Activated T-cell treated with anti-CD3 and anti-CD28 coated beads, Interleukin-2, amount 50 U/mL, for 1 hour (primary cell): ENCODE measurements around the gene KATNB1.
"Not testable (repeated sequence)": the region's sequence is repeated elsewhere in the genome, so short reads cannot be mapped to it uniquely, and the experiment has no call there.

Source experiments
- DNase-seq: peaks from one replicate; pipeline ENCODE4 v3.0.0-alpha.2; 2020

The KATNB1 gene

GRCh38 chr16:57745768-57746167, 10.2 kb downstream of the KATNB1 start:
- no peak for DNase-seq

GRCh38 chr16:57746316-57746715, 10.7 kb downstream of the KATNB1 start:
- DNase-seq: not testable (repeated sequence)

GRCh38 chr16:57747091-57747490, 11.5 kb downstream of the KATNB1 start:
- DNase-seq: no peak

- no peak for DNase-seq
Observed at GRCh38 chr16:57747496-57747895, 11.9 kb downstream of the KATNB1 start.

- no peak for DNase-seq
Observed at GRCh38 chr16:57747996-57748395, 12.4 kb downstream of the KATNB1 start.

- DNase-seq: no peak
Observed at GRCh38 chr16:57748596-57748995, 13.0 kb downstream of the KATNB1 start.

- DNase-seq: no peak
Observed at GRCh38 chr16:57749101-57749692, 13.6 kb downstream of the KATNB1 start.

GRCh38 chr16:57749856-57750452, 14.4 kb downstream of the KATNB1 start:
- no peak for DNase-seq

- no peak for DNase-seq
Observed at GRCh38 chr16:57750796-57751538, 15.4 kb downstream of the KATNB1 start.

- no peak for DNase-seq
Observed at GRCh38 chr16:57751539-57752202, 16.1 kb downstream of the KATNB1 start.

GRCh38 chr16:57752203-57752580, 16.6 kb downstream of the KATNB1 start:
- DNase-seq: no peak

GRCh38 chr16:57752581-57753447, 17.2 kb downstream of the KATNB1 start:
- DNase-seq: no peak

GRCh38 chr16:57753448-57754353, 18.1 kb downstream of the KATNB1 start:
- DNase-seq: no peak

GRCh38 chr16:57754354-57755060, 18.9 kb downstream of the KATNB1 start:
- no peak for DNase-seq

GRCh38 chr16:57755061-57755684, 19.6 kb downstream of the KATNB1 start:
- DNase-seq: no peak

- no peak for DNase-seq
Observed at GRCh38 chr16:57755726-57756423, 20.3 kb downstream of the KATNB1 start.

GRCh38 chr16:57756424-57757325, 21.1 kb downstream of the KATNB1 start:
- no peak for DNase-seq

- peak; percentile 91 for DNase-seq
Observed at GRCh38 chr16:57757326-57757786, 21.8 kb downstream of the KATNB1 start.

- no peak for DNase-seq
Observed at GRCh38 chr16:57757883-57758282, 22.3 kb downstream of the KATNB1 start.
